Measurements from ENCODE around the gene NOP9.
"Not testable (repeated sequence)": the region's sequence is repeated elsewhere in the genome, so short reads cannot be mapped to it uniquely, and the experiment has no call there.

The NOP9 gene

GRCh38 chr14:24330973-24331674, 31.5 kb downstream of the NOP9 start:
- no peak for DNase-seq

DNA sequence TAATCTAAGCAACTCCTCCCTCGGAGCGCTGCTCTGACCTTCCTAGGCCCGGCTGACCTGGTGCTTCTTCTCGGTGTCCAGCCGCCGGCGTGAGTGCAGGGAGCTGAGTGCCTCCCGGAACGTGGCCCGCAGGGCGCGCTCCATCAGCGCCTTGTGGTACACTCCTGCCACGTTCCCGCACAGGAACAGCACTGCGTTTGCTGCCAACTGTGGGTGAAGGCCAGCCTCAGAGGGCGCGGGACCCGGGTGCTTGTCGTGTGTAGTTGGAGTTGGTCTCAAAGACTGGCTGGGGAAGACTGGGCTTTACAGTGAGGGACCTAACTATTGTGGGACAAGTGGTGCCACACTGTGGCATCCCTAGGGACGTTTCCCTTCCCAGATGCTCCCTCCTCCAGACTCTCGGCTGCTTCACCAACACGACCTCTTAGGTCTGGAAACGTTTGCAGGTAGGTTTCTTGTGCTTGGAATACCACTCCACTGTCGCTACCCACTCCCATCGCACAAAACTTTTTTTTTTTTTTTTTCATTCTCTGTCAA, 32.1 kb downstream of the NOP9 start:
- DNase-seq: no peak

- peak; percentile 77 for DNase-seq
These were observed 32.8 kb downstream of the NOP9 start for GRCh38 chr14:24332268-24332993.

GRCh38 chr14:24334431-24335291, 35.0 kb downstream of the NOP9 start, which contains the start of gene ADCY4:
Gene ADCY4 (minus strand): TSS chr14:24335071. CDS start chr14:24334652, 419 bp downstream.
- no peak for DNase-seq

DNA sequence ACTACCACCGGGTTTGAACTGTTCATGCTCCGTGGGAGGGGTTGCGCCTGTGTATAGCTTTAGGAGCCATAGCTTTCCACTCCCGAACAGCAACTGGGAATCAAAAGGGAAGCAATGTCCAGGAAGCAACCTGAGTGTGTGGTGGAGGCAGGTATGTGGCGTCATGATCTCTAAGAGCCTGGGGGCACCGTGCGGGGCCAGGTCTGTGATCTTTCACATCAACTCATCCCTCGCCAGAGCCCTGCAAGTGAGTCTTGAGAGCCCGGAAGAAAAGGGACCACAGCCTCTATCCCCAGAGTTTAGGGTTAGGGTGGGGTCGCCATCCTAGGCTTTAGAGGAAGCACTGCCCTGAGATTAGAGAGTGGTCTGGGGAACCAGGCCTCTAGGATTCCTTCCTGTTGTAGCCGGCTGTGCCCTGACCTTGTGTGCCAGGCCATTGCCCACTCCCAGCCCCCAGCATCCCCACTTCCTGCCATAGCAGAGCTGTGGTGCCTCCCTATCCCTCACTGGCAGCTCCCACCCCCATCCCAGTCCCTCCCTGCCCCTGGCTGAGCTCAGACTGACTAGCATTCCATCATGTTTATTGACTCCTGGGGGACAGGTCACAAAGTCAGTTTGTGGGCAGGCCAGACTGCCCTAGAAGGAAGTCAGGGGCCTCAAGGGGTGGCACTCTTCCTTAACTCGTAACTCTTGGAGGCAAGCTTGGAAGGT, 36.0 kb downstream of the NOP9 start:
- DNase-seq: no peak

GRCh38 chr14:24337144-24337823, 37.6 kb downstream of the NOP9 start:
- no peak for DNase-seq

DNA sequence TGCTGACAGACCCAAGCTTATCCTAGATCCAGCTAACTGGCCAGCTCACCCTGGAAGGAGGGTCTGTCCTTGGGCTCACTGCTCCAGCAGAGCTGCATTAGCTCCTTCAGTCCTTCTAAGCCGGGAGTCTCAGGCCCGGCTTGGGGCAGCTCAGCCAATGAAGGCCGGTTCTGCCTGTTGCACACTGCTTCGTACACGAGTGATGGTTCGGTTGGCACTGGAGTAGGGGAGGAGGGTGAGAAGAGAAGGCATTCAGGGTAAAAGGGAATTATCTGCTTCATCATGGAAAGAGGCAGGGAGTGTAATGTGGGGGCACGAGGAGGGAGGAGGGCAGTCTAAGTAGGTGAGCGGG, 38.1 kb downstream of the NOP9 start:
- DNase-seq: no peak

DNA sequence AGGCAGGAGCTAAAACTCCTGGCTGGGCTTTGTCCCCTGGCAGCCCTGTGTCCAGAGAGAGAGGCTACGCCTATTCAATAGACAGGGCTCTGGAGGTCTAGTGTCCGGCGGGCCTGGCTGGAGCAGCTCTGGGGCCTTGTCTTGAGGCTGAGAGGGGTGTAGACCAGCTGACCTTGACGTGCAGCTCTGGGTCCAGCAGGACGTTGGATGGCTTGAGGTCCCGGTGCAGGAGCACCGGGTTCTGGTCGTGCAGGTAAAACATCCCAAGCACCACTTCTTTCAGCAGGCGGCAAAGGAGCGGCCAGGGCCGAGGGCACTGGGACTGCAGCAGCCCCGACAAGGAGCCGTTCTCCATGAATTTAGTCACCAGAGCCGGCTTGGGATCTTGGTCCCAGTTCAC, 39.2 kb downstream of the NOP9 start:
- no peak for DNase-seq

DNA sequence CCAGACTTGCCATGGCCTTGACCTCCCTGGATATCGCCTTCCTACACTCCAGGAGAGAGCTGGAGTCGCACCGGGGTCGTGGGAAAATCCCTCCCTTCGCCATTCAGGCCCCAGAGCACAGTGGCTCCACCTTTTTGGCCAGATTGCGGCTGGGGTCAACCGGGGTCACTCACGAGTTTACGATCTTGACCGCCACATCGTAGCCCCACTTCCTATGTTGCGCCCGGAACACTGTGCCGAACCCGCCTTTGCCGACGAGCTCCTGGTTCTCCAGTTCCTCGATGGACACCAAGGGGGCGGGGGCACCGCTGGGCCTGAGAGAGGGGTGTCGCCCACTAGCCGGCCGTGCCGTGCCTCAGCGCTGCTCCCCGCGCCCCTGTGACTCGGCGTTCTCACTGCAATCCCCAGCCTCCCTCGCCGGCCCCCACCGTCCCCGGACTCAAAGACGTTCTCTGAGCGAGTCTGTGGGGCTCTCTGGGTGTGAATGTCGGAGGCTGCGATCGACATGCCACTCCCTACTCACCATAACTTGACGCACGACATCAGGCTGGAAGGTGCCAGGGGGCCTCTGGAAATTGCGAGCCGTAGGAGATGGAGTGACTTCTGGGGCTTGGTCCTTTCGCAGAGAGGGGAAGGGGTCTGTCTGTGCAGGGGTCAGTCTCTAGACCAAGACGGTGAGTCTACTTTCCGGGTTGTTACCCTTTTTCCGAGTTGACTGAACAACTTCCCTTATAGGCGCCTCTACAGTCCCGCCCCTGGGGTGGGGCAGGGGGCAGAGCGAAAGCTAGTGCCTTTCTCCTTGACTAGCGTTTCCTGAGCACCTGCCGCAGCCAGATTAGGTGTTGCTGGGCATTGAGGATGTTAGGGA, 39.9 kb downstream of the NOP9 start, which contains the start of gene RIPK3:
RIPK3 (minus strand) TSS at position 708 of the 868 bp plus-strand sequence; CDS start at position 543, 165 bp downstream.
- no peak for DNase-seq

DNA sequence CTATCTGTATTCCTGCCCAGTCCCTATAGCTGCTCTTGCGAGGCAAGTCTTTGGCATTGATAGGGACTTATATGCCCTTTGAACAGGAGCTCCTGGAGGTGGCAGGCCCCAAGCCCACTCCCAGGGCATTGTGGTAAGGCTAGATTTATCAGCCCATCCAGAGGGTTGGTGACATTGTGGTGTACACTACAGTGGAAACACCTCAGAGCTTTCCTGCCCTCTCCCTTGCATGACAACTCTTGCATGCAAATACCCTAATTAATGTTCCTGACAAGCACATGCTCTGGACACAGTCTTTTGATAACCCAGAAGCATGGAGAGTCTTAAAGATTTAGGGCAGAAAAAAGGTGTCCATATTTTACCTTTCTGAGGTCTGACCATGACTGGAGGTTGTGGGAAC, 41.0 kb downstream of the NOP9 start:
- DNase-seq: no peak

DNA sequence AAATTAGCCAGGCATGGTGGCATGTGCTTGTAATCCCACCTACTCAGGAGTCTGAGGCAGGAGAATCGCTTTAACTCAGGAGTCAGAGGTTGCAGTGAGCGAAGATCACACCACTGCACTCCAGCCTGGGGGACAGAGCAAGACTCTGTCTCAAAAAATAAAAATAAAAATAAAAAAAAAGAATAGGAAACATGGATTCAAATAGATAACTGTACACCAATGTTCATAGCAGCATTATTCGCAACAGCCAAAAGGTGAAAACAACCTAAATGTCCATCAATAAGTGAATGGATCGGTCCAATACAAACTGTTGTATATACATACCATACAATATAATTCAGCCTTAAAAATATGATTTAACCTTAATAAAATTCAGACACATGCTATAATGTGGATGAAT, 43.2 kb downstream of the NOP9 start:
- no peak for DNase-seq

DNA sequence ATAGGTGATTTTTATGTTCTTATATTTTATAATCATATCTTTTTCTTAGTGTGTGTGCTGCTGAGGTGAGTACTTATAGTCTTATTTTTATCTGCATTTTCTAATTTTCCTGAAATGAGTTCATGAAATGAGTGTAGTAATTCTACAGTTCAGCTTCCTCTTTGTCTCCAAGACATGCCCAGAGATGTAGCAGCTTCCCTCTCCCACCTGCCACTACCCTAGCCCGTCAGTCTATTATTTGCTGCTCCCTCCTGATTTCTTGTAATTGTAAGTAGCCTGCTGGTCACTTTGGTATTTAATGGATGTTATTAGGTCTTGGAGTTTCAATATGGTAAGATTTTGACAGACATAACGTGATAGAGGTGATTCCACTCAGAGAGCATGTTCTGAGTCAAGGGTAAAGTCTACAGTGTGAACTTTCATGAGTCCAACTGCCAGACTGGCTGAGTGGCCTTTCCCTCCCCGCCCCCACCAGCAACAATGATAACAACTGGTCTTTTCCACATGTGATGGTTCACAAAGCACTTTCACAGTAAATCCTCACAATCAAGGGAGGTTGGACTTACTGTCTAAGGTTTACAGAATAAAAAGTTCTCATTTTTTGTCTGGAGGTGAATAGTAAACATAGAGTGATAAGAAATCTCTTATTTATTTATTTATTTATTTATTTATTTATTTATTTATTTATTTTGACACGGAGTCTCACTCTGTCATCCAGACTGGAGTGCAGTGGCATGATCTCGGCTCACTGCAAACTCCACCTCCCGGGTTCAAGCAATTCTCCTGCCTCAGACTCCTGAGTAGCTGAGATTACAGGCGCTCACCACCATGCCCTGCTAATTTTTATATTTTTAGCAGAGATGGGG, 44.4 kb downstream of the NOP9 start:
- no peak for DNase-seq

- no peak for DNase-seq
These were observed 47.5 kb downstream of the NOP9 start for GRCh38 chr14:24347134-24347533.

DNA sequence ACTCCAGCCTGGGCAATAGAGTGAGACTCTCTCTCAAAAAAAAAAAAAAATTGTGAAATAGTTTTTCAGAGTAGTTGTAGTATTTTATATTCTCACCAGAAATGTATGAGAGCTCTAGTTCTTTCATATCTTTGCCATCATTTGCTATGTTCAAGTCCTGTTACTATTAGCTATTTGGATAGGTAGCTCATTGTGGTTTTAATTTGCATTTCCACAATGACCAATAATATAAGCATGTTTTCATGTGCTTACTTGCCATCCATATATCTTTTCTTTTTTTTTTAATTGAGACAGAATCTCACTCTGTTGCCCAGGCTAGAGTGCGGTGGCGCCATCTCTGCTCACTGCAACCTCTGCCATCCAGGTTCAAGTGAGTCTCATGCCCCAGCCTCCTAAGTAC, 48.5 kb downstream of the NOP9 start:
- no peak for DNase-seq

DNA sequence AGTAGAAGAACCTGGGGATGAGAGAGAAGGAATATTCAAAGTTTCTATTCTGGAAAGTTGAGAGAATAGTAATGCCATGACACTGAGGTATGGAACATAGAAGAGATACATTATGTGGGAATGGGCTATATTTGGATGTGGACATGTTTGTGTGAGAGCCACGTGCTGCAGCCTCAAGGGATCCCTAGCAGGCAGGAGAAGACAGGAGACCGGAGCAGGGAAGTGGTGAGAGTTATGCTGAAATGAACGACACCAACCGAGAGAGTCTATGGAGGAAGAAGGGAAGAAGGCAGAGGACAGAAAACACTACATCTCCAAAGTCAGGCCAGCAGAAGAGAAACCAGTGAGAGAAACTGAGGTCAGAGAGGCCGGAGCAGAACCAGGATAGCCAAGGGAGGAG, 50.1 kb downstream of the NOP9 start:
- DNase-seq: no peak

GRCh38 chr14:24351517-24351916, 51.9 kb downstream of the NOP9 start:
- no peak for DNase-seq

DNA sequence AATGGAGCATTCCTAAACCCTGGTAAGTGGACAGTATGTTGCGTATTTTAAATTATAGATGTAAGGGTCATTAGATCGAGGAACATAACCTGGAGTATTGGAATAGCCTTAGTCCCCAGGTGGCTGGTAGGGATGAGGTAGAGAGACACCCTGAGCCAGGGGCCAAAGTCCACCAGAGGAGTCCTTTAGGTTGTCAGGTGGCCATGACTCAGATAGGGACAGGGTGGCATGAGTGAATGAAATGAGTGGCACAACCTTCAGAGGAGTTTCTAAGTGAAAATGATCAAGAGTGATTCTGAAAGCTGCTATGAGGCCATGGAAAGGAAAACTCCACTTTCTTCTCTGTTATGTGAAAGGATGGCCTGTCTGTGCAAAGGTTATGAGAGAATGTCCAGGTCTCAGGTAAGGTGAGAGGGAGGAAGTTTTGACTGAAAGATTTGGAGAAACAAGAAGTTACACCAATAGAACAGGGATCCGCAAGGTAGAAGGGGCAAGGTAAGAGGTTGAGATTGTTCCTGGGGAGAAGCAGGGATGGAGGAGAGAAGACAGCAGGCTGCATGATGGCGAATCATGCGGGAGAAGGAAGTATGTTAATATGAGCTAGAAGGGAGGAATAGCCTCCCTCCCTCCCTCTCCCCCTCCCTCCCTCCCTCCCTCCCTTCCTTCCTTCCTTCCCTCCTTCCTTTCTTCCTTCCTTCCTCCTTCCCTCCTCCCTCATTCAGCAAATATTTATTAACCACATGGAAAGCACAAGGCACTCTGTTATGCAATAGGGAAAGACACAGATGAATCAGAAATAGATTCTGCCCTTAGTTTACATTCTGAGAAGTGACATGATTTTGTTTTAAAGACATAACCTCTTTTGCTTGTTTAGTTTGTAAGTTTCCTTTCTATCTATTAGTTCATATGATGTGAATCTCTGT, 54.2 kb downstream of the NOP9 start:
- no peak for DNase-seq

- not testable (repeated sequence) for DNase-seq
These were observed 54.8 kb downstream of the NOP9 start for GRCh38 chr14:24354482-24354825.

GRCh38 chr14:24355009-24355408, 55.4 kb downstream of the NOP9 start:
- no peak for DNase-seq

Measured in NCI-H2107 (cell line).